Calu3 (cell line): ENCODE measurements around the gene RLF. TPM values are rescaled to one million over a fixed set of nuclear protein-coding genes. Genes with fewer than 3 reads are reported as not detected.

ENCODE experiments used
- BruUV-seq: library from RNA; stranded (reverse); fragments of 400-500 nt; replicated peaks from 2 replicates; lab custom pipeline; 2021; lab: Mats Ljungman, UMichigan
- CTCF ChIA-PET: fragments of 300-600 bp; sonication (Branson Sonifier 250); formaldehyde crosslinking; loops from one replicate; lab custom pipeline; 2022; ENCODE audit warnings: antibody characterized with exemption; lab: Charles Lee
- DNase-seq: peaks from one replicate; pipeline ENCODE4 v3.0.0; 2022
- H3K27ac Mint-ChIP-seq: one replicate; pipeline ENCODE4 v1.8.0; 2022; ENCODE audit warnings: mixed read lengths; ENCODE audit not compliant: unreplicated experiment
- H3K27me3 Mint-ChIP-seq: one replicate; pipeline ENCODE4 v1.8.0; 2022; ENCODE audit warnings: mixed read lengths; ENCODE audit not compliant: unreplicated experiment
- H3K36me3 Mint-ChIP-seq: one replicate; pipeline ENCODE4 v1.8.0; 2022; ENCODE audit warnings: mild to moderate bottlenecking, moderate library complexity, mixed read lengths; ENCODE audit not compliant: insufficient read depth, unreplicated experiment
- H3K4me1 Mint-ChIP-seq: one replicate; pipeline ENCODE4 v1.8.0; 2022; ENCODE audit warnings: mild to moderate bottlenecking, low read depth, mixed read lengths; ENCODE audit not compliant: unreplicated experiment
- H3K4me3 Mint-ChIP-seq: one replicate; pipeline ENCODE4 v1.8.0; 2022; ENCODE audit warnings: mild to moderate bottlenecking, low read depth, moderate library complexity, mixed read lengths; ENCODE audit not compliant: unreplicated experiment
- H3K9me3 Mint-ChIP-seq: one replicate; pipeline ENCODE4 v1.8.0; 2022; ENCODE audit warnings: low read depth, mixed read lengths; ENCODE audit not compliant: unreplicated experiment
- CTCF ChIP-seq: fragments of 200-600 bp; IDR thresholded peaks from one replicate; pipeline ENCODE4 v1.8.0; 2022; ENCODE audit warnings: antibody characterized with exemption; ENCODE audit not compliant: unreplicated experiment
- intact Hi-C: fragments of 100-400 bp; cut with micrococcal nuclease; formaldehyde crosslinking; loops from one replicate; pipeline ENCODE4 v1.10.0; 2022; ENCODE audit not compliant: unreplicated experiment
- total RNA-seq: library from RNA; stranded (reverse); gene quantifications from 2 replicates; pipeline ENCODE4 v1.2.3, GENCODE V29; 2022

Gene RLF
- total RNA-seq, 1 experiment from 2014 or later: 12.9 TPM

- CTCF ChIA-PET: interaction anchor here (0.9 kb wide), 1 partner anchor 36 kb away, joined by 5 read pairs; the partner anchor contains the start of gene RLF
- H3K4me3 Mint-ChIP-seq: no peak overlapping the region
- no peaks in the 10 kb centered on the region for H3K9me3 Mint-ChIP-seq
- no peak for DNase-seq
- no peaks in the 10 kb centered on the region for H3K27me3 Mint-ChIP-seq
- BruUV-seq: no TSS peak
- intact Hi-C loops: no loop called here
- no peak for TF ChIP-seq CTCF
- peaks cover 8% of the 10 kb centered on the region for H3K36me3 Mint-ChIP-seq
- no peak overlapping the region for H3K27ac Mint-ChIP-seq
- H3K4me1 Mint-ChIP-seq: no peaks in the 10 kb centered on the region
Measured at GRCh38 chr1:40197656-40198055, 36.5 kb downstream of the RLF start.

GRCh38 chr1:40199126-40199525, 37.9 kb downstream of the RLF start:
- H3K9me3 Mint-ChIP-seq: no peaks in the 10 kb centered on the region

GRCh38 chr1:40204856-40205255, 43.7 kb downstream of the RLF start:
- no peak for DNase-seq
- no peaks in the 10 kb centered on the region for H3K27me3 Mint-ChIP-seq
- no TSS peak for BruUV-seq
- H3K9me3 Mint-ChIP-seq: no peaks in the 10 kb centered on the region
- TF ChIP-seq CTCF: no peak
- no peak overlapping the region for H3K27ac Mint-ChIP-seq
- H3K36me3 Mint-ChIP-seq: peaks cover 19% of the 10 kb centered on the region
- intact Hi-C loops: no loop called here
- CTCF ChIA-PET: interaction anchor here (0.6 to 1.2 kb wide), 2 partner anchors 24 to 61 kb away, joined by 3 to 8 read pairs; no protein-coding TSS in a partner anchor
- H3K4me1 Mint-ChIP-seq: no peaks in the 10 kb centered on the region
- H3K4me3 Mint-ChIP-seq: no peak overlapping the region

More at GRCh38 chr1:40199126-40199525, 37.9 kb downstream of the RLF start:
- no peak for TF ChIP-seq CTCF
- no peaks in the 10 kb centered on the region for H3K27me3 Mint-ChIP-seq
- H3K4me1 Mint-ChIP-seq: no peaks in the 10 kb centered on the region
- peaks cover 13% of the 10 kb centered on the region for H3K36me3 Mint-ChIP-seq
- no TSS peak for BruUV-seq
- CTCF ChIA-PET: no interaction called here
- intact Hi-C loops: no loop called here
- DNase-seq: no peak
- H3K4me3 Mint-ChIP-seq: no peak overlapping the region
- H3K27ac Mint-ChIP-seq: no peak overlapping the region

- Mint-ChIP-seq H3K4me3 (no peak overlapping the region), H3K27me3 (no peaks in the 10 kb centered on the region), H3K9me3 (no peaks in the 10 kb centered on the region), H3K4me1 (no peaks in the 10 kb centered on the region), H3K36me3 (peaks cover 8% of the 10 kb centered on the region), H3K27ac (no peak overlapping the region)
- DNase-seq: no peak
- intact Hi-C loops: no loop called here
- TF ChIP-seq CTCF: no peak
- CTCF ChIA-PET: no interaction called here
- no TSS peak for BruUV-seq
Measured at GRCh38 chr1:40210511-40211204, 49.5 kb downstream of the RLF start.
